SK-N-MC (cell line): Measurements from ENCODE around the gene TIMM44.

Experiments used
- DNase-seq: peaks from one replicate; pipeline ENCODE4 v3.0.0-alpha.2; 2011; ENCODE audit warnings: low read depth, low spot score
- H3K27ac ChIP-seq: fragments of 200-600 bp; sonication (generic); 2 replicates; pipeline ENCODE4 v1.5.1; 2016; ENCODE audit warnings: mixed run types
- H3K36me3 ChIP-seq: fragments of 200-600 bp; sonication (generic); 2 replicates; pipeline ENCODE4 v1.6.1; 2017; ENCODE audit warnings: antibody characterized with exemption, low read length, mixed read lengths; ENCODE audit not compliant: insufficient read depth
- H3K4me3 ChIP-seq: fragments of 200-600 bp; sonication (generic); 2 replicates; pipeline ENCODE4 v1.5.1; 2016
- H3K9ac ChIP-seq: fragments of 200-600 bp; sonication (generic); 2 replicates; pipeline ENCODE4 v1.8.0; 2017; ENCODE audit warnings: mixed run types, mixed read lengths; ENCODE audit not compliant: insufficient read length
- H3K9me3 ChIP-seq: fragments of 200-600 bp; sonication (generic); 2 replicates; pipeline ENCODE4 v1.6.1; 2017; ENCODE audit warnings: low read depth, mild to moderate bottlenecking, antibody characterized with exemption, low read length, moderate library complexity, mixed read lengths
- EZH2 ChIP-seq: fragments of 200-600 bp; sonication (generic); IDR thresholded peaks from one replicate; pipeline ENCODE4 v1.6.1; 2017; ENCODE audit warnings: antibody characterized with exemption
- FOXP2 ChIP-seq: optimal IDR thresholded peaks from 2 replicates; pipeline ENCODE3; 2011; ENCODE audit warnings: mild to moderate bottlenecking, moderate library complexity; ENCODE audit not compliant: insufficient read depth; ENCODE audit errors: extremely low read length, control extremely low read depth
- POLR2AphosphoS5 ChIP-seq: IDR thresholded peaks from 2 replicates; pipeline ENCODE4 v1.6.1; 2012; ENCODE audit warnings: mild to moderate bottlenecking, low read depth, low read length, borderline replicate concordance

TIMM44 gene

DNA sequence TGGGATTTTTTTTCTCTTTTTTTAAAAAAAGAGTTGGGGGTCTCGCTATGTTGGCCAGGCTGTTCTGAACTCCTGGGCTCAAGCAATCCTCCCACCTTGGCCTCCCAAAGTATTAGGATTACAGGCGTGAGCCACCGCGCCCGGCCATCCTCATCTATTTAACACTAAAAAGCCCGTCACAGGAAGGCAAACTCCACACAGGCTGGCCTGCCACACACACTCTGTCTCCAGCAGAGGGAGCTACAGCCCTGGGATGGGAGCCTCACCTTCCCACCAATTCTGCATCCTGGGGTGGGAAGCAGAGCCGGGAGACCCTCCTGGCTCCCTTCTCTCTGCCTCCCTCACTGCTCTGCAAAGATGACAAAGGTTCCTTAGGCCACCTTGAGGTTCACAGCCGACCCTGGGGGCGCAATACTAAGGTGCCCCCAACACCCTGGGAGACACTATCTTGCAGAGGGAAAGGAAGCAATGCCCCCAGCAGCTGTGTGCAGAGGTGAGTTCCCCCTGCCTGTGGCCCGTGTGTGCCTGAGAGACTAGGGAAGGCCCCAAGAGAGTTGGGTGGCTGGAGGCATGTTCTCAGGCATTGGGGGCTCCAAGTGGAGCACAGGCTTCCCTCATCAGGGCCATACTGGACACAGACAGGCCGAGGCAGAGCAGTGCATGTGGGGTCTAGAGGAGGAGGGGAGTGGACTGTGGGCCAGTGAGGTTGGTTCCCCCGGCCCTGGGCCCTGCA is 27.4 kb upstream of the TIMM44 start:
- H3K4me3 ChIP-seq, result no peak overlapping the region
- peaks cover 42% of the 10 kb centered on the region; the same call in 1 of the 2 replicates for H3K36me3 ChIP-seq

GRCh38 chr19:7969555-7969939 is 26.1 kb upstream of the TIMM44 start:
- no peak overlapping the region for H3K9ac ChIP-seq
- H3K27ac ChIP-seq, result no peak overlapping the region
- peaks cover 54% of the 10 kb centered on the region; the same call in 1 of the 2 replicates for H3K36me3 ChIP-seq
- H3K9me3 ChIP-seq, result no peaks in the 10 kb centered on the region
- TF ChIP-seq POLR2AphosphoS5 (no peak), EZH2 (no peak), FOXP2 (no peak)
- DNase-seq, result no peak
- H3K4me3 ChIP-seq, result no peak overlapping the region

More for the DNA sequence above, 27.4 kb upstream of the TIMM44 start:
- no peak for TF ChIP-seq FOXP2
- TF ChIP-seq POLR2AphosphoS5, result no peak
- no peak for TF ChIP-seq EZH2
- H3K27ac ChIP-seq, result no peak overlapping the region
- no peaks in the 10 kb centered on the region for H3K9me3 ChIP-seq
- H3K9ac ChIP-seq, result no peak overlapping the region
- no peak for DNase-seq

DNA sequence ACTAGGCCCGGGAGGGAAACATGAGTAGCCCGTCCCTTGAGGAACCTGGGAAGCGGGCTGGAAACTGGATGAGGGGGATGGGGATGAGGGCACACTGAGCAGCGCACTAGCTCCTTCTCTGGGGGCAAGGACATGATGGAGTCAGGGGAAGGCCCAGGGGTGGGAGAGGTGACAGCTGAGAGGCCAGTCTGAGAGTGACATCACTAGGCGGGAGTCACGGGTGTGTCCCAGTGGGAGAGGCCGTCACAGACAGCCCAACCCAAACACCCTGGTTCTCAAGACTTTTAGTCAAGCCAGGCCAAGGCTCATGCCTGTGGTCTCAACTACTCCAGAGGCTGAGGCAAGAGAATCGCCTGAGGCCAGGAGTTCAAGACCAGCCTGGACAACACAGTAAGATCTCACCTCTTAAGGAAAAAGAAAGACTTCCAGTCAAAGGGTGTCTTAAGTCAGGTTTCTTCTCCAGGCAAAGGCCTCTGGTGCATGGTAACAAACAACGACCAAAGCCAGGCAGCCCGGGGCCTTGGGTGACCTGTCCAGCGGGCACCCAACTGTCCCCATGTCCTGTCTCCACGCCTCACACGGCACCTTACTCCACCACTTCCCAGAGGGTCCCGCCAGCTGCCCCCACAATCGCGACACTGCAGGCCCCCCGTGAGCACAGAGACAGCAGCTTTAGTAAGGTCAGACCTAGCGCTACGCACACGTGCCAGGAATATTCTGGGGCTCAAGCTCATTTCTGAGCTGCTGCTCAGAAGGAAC is 25.5 kb upstream of the TIMM44 start:
- H3K9me3 ChIP-seq, result no peaks in the 10 kb centered on the region
- TF ChIP-seq EZH2 (no peak), FOXP2 (no peak), POLR2AphosphoS5 (no peak)
- H3K4me3 ChIP-seq, result no peak overlapping the region
- no peak for DNase-seq
- H3K27ac ChIP-seq, result no peak overlapping the region
- no peak overlapping the region for H3K9ac ChIP-seq
- H3K36me3 ChIP-seq, result peaks cover 54% of the 10 kb centered on the region; the same call in 1 of the 2 replicates

GRCh38 chr19:7968008-7968795 is 24.7 kb upstream of the TIMM44 start:
- no peak overlapping the region for H3K4me3 ChIP-seq

DNA sequence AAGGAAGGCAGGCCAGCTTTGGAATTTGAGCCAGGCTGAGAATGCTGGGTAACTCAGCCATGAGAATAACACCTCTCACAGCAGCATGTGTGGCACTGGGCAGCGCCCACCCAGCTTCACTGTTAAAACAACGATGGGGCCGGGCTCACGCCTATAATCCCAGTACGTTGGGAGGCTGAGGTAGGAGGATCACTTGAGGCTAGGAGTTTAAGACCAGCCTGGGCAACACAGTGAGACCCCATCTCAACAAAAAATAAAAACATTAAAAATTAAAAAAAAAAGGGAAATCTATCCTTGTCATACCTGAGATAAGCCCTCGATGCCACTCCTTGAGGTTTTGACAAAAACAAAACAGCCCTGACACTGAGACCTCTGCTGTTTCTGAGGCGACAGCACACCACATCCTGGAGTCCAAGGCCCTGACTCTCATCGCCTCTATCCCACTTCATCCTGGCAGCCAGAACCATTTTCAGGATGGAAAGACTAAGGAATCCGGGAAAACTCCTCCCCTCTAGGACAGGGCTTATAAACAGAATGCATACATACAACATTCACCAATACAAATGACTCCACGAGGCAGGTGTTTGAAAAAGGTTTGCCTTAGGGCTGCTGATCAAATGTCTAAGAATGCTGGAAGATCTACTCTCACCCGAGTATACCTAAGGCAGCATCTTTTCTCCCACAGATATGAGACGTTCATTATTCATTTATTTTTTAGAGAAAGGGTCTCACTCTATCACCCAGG is 22.6 kb upstream of the TIMM44 start:
- peaks cover 61% of the 10 kb centered on the region for H3K36me3 ChIP-seq

More at GRCh38 chr19:7968008-7968795, 24.7 kb upstream of the TIMM44 start:
- Histone ChIP-seq H3K36me3 (peaks cover 54% of the 10 kb centered on the region; the same call in 1 of the 2 replicates), H3K9me3 (no peaks in the 10 kb centered on the region), H3K27ac (no peak overlapping the region), H3K9ac (no peak overlapping the region)
- TF ChIP-seq POLR2AphosphoS5, result no peak
- TF ChIP-seq FOXP2, result no peak
- no peak for TF ChIP-seq EZH2
- DNase-seq, result no peak

GRCh38 chr19:7965259-7965841 is 21.9 kb upstream of the TIMM44 start:
- H3K9ac ChIP-seq, result no peak overlapping the region
- TF ChIP-seq EZH2 (no peak), FOXP2 (no peak), POLR2AphosphoS5 (no peak)
- H3K9me3 ChIP-seq, result no peaks in the 10 kb centered on the region
- DNase-seq, result no peak
- peaks cover 61% of the 10 kb centered on the region for H3K36me3 ChIP-seq
- no peak overlapping the region for H3K27ac ChIP-seq
- H3K4me3 ChIP-seq, result no peak overlapping the region

More for the DNA sequence above, 22.6 kb upstream of the TIMM44 start:
- DNase-seq, result no peak
- H3K9ac ChIP-seq, result no peak overlapping the region
- no peak for TF ChIP-seq EZH2
- no peak for TF ChIP-seq POLR2AphosphoS5
- TF ChIP-seq FOXP2, result no peak
- H3K27ac ChIP-seq, result no peak overlapping the region
- no peak overlapping the region for H3K4me3 ChIP-seq
- H3K9me3 ChIP-seq, result no peaks in the 10 kb centered on the region

DNA sequence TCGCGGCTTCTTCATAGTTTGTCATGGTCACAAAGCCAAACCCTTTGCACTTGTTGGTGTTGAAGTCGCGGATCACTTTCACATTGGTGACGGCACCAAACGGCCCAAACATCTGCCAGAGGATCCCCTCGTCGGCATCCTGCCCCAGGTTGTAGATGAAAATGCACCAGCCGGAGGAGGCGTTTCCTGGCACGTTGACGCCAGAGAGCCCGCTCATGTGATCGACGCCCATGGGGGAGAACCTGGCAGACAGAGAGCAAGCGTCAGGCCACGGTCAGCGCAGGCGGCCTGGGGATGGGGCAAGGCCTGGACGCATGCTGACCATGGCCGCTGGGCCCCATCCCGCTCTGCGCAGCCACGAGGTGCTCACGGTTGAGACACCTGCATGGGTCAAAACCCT is 20.1 kb upstream of the TIMM44 start:
- H3K27ac ChIP-seq, result no peak overlapping the region
- TF ChIP-seq FOXP2 (no peak), POLR2AphosphoS5 (no peak), EZH2 (no peak)
- no peaks in the 10 kb centered on the region for H3K9me3 ChIP-seq
- peaks cover 55% of the 10 kb centered on the region for H3K36me3 ChIP-seq
- no peak overlapping the region for H3K9ac ChIP-seq
- H3K4me3 ChIP-seq, result no peak overlapping the region
- no peak for DNase-seq
